Panc1 (cell line): ENCODE results near the gene NUP93. TPM values are rescaled to one million over a fixed set of nuclear protein-coding genes. Genes with fewer than 3 reads are reported as not detected.

Experiments
- ATAC-seq: fragments of 200-7000 bp; cut with Tn5 transposase; 2 replicates; pipeline ENCODE4 v1.9.1; 2020; ENCODE audit warnings: mild to moderate bottlenecking, moderate library complexity
- BruUV-seq: library from RNA; stranded (reverse); fragments of 400-500 nt; replicated peaks from 2 replicates; lab custom pipeline; 2021; lab: Mats Ljungman, UMichigan
- CTCF ChIA-PET: fragments of 300-600 bp; sonication (Branson Sonifier 250); formaldehyde crosslinking; loops from one replicate; lab custom pipeline; 2022; ENCODE audit warnings: antibody characterized with exemption; lab: Charles Lee
- POLR2A ChIA-PET: fragments of 300-600 bp; sonication (Branson Sonifier 250); formaldehyde crosslinking; loops from one replicate; lab custom pipeline; 2022; ENCODE audit warnings: antibody characterized with exemption; lab: Charles Lee
- DNase-seq: peaks from one replicate; pipeline ENCODE4 v3.0.0-alpha.2; 2010; ENCODE audit warnings: low read depth, low spot score
- H3K27ac ChIP-seq: 2 replicates; pipeline ENCODE4 v1.5.1; 2011; ENCODE audit warnings: mild to moderate bottlenecking, low read length, inconsistent platforms
- H3K27me3 ChIP-seq: fragments of 200-500 bp; sonication (Bioruptor generic); 2 replicates; pipeline ENCODE4 v1.6.0; 2014; ENCODE audit warnings: low read length, inconsistent platforms; ENCODE audit not compliant: control insufficient read depth, insufficient read depth
- H3K36me3 ChIP-seq: fragments of 200-500 bp; sonication (Bioruptor generic); 2 replicates; pipeline ENCODE4 v1.5.1; 2014; ENCODE audit warnings: inconsistent platforms, mild to moderate bottlenecking, low read length, moderate library complexity; ENCODE audit not compliant: control insufficient read depth, insufficient read depth
- H3K4me1 ChIP-seq: 2 replicates; pipeline ENCODE4 v1.5.1; 2011; ENCODE audit warnings: inconsistent platforms, mild to moderate bottlenecking, low read length, moderate library complexity; ENCODE audit not compliant: control insufficient read depth, insufficient read depth
- H3K4me3 ChIP-seq, 2 experiments: 2 replicates each; pipeline ENCODE4 v1.5.1; 2011 to 2012; ENCODE audit warnings: low read depth in 2 of 2, low read length in 2 of 2, mild to moderate bottlenecking in 2 of 2, inconsistent platforms in 1 of 2, moderate library complexity in 1 of 2
- H3K9me3 ChIP-seq: fragments of 200-500 bp; sonication (Bioruptor generic); 2 replicates; pipeline ENCODE4 v1.5.1; 2014; ENCODE audit warnings: low read depth, mild to moderate bottlenecking, inconsistent platforms, low read length, moderate library complexity; ENCODE audit not compliant: control insufficient read depth, insufficient read depth
- POLR2AphosphoS5 ChIP-seq: IDR thresholded peaks from 2 replicates; pipeline ENCODE4 v1.6.1; 2012; ENCODE audit warnings: mild to moderate bottlenecking, low read depth, low read length, moderate library complexity
- SIN3A ChIP-seq: IDR thresholded peaks from 2 replicates; pipeline ENCODE4 v1.6.1; 2012; ENCODE audit warnings: low read depth, mild to moderate bottlenecking, low read length, moderate library complexity, borderline replicate concordance; ENCODE audit not compliant: insufficient read depth
- TCF7L2 ChIP-seq: IDR thresholded peaks from 2 replicates; pipeline ENCODE4 v1.6.1; 2011; ENCODE audit warnings: mild to moderate bottlenecking, low read depth, low read length, inconsistent platforms
- in situ Hi-C: cut with HindIII; loops from 2 replicates; pipeline ENCODE4 v1.10.0; 2016; ENCODE audit warnings: low sequenced_read_pairs, low pct_unique_long_range_greater_than_20kb
- intact Hi-C: fragments of 100-400 bp; cut with micrococcal nuclease; formaldehyde crosslinking; loops from one replicate; pipeline ENCODE4 v1.10.0; 2022; ENCODE audit not compliant: unreplicated experiment
- total RNA-seq: library from RNA; stranded (reverse); gene quantifications from one replicate; pipeline ENCODE4 v1.2.1, GENCODE V29; 2021; ENCODE audit not compliant: unreplicated experiment
- TF ChIP-seq, protein P1 (sequence below): fragments of 450-650 bp; IDR thresholded peaks from 2 replicates; pipeline ENCODE4 v1.5.1; 2017; ENCODE audit warnings: mild to moderate bottlenecking
- TF ChIP-seq, protein P2 (sequence below), 2 experiments: IDR thresholded peaks; 2 replicates each; pipeline ENCODE4 v1.6.1; 2011 to 2012; ENCODE audit warnings: low read depth in 2 of 2, control low read depth in 1 of 2, low read length in 1 of 2, mild to moderate bottlenecking in 1 of 2, moderate library complexity in 1 of 2; ENCODE audit not compliant: insufficient read depth in 1 of 2

The NUP93 gene
- total RNA-seq, 1 experiment from 2014 or later, result 88.5 TPM

DNA sequence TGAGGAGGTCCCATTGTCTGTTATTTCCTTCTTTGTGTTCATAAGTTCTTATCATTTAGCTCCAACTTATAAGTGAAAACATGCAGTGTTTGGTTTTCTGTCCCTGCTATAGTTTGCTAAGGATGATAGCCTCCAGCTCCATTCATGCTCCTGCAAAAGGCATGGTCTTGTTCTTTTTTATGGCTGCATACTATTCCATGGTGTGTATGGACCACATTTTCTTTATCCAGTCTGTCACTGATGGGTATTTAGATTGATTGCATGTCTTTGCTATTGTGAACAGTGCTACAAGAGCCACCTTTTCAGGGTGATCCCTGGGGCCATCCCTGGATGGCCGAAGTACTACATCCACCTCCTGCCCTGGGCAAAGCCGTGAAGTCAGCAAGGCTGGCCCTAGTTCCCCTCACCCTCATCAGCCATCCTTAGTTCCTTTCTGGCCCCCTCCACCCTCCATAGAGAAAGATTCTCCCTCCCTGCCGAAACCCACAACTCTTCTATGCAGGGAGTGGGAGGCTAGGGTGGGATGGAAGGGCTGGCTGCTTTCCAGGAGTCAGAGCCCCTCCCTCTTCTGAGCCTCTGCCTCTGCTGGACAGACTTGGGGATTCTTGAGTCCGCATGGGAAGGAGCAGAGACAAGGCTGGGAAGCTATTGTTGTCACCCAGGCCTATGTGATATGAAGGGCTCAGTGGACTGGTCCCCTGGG is 39.4 kb upstream of the NUP93 start:
- no TSS peak for BruUV-seq
- intact Hi-C loops, result no loop called here
- Histone ChIP-seq H3K9me3 (no peaks in the 10 kb centered on the region; the same call in 1 of the 2 replicates), H3K27me3 (no peaks in the 10 kb centered on the region), H3K4me3 (no peak overlapping the region), H3K27ac (no peak overlapping the region), H3K4me1 (no peaks in the 10 kb centered on the region), H3K36me3 (no peaks in the 10 kb centered on the region)
- in situ Hi-C loops, result no loop called here
- no peak for DNase-seq
- CTCF ChIA-PET, result no interaction called here
- no peak for ATAC-seq
- POLR2A ChIA-PET, result interaction anchor here (0.6 kb wide), 1 partner anchor 2000 kb away, joined by 4 read pairs; no protein-coding TSS in a partner anchor
- TF ChIP-seq, protein P1, sequence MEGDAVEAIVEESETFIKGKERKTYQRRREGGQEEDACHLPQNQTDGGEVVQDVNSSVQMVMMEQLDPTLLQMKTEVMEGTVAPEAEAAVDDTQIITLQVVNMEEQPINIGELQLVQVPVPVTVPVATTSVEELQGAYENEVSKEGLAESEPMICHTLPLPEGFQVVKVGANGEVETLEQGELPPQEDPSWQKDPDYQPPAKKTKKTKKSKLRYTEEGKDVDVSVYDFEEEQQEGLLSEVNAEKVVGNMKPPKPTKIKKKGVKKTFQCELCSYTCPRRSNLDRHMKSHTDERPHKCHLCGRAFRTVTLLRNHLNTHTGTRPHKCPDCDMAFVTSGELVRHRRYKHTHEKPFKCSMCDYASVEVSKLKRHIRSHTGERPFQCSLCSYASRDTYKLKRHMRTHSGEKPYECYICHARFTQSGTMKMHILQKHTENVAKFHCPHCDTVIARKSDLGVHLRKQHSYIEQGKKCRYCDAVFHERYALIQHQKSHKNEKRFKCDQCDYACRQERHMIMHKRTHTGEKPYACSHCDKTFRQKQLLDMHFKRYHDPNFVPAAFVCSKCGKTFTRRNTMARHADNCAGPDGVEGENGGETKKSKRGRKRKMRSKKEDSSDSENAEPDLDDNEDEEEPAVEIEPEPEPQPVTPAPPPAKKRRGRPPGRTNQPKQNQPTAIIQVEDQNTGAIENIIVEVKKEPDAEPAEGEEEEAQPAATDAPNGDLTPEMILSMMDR, result no peak
- TF ChIP-seq TCF7L2, result no peak
- no peak for TF ChIP-seq POLR2AphosphoS5
- no peak for TF ChIP-seq SIN3A
- TF ChIP-seq, protein P2, sequence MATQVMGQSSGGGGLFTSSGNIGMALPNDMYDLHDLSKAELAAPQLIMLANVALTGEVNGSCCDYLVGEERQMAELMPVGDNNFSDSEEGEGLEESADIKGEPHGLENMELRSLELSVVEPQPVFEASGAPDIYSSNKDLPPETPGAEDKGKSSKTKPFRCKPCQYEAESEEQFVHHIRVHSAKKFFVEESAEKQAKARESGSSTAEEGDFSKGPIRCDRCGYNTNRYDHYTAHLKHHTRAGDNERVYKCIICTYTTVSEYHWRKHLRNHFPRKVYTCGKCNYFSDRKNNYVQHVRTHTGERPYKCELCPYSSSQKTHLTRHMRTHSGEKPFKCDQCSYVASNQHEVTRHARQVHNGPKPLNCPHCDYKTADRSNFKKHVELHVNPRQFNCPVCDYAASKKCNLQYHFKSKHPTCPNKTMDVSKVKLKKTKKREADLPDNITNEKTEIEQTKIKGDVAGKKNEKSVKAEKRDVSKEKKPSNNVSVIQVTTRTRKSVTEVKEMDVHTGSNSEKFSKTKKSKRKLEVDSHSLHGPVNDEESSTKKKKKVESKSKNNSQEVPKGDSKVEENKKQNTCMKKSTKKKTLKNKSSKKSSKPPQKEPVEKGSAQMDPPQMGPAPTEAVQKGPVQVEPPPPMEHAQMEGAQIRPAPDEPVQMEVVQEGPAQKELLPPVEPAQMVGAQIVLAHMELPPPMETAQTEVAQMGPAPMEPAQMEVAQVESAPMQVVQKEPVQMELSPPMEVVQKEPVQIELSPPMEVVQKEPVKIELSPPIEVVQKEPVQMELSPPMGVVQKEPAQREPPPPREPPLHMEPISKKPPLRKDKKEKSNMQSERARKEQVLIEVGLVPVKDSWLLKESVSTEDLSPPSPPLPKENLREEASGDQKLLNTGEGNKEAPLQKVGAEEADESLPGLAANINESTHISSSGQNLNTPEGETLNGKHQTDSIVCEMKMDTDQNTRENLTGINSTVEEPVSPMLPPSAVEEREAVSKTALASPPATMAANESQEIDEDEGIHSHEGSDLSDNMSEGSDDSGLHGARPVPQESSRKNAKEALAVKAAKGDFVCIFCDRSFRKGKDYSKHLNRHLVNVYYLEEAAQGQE (IDR thresholded peaks at IDR 0.05; ENCODE audit: insufficient read depth in 1 of 2, low read depth in 2 of 2, low read length in 1 of 2), result no peak

DNA sequence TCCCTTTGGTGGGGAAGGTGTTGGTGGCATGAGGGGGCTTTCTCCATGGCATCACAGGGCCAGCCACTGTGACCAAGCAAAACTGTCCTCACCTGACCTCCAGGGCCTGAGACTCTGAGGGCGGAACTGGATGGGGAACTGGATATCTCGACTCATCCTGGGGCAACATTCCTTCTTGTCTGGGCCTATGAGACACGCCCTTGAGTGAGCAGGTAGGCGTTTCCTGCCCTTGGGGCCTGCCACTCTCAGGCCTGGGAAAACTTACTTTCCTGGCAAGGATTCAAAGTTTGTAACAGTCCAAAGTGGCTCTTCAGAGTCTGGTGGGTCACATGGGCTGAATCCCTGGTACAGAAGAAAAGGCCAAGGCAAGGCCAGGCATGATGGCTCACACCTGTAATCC is 38.0 kb upstream of the NUP93 start:
- no TSS peak for BruUV-seq
- H3K27ac ChIP-seq, result no peak overlapping the region
- intact Hi-C loops, result no loop called here
- no peak overlapping the region for H3K4me3 ChIP-seq
- no peak for DNase-seq
- TF ChIP-seq TCF7L2, result no peak
- no peak for TF ChIP-seq POLR2AphosphoS5
- TF ChIP-seq, protein P2 (IDR thresholded peaks at IDR 0.05; ENCODE audit: insufficient read depth in 1 of 2, low read depth in 2 of 2, low read length in 1 of 2), result no peak
- in situ Hi-C loops, result no loop called here
- H3K36me3 ChIP-seq, result no peaks in the 10 kb centered on the region
- CTCF ChIA-PET, result no interaction called here
- no peaks in the 10 kb centered on the region for H3K27me3 ChIP-seq
- no peaks in the 10 kb centered on the region for H3K4me1 ChIP-seq
- no peaks in the 10 kb centered on the region for H3K9me3 ChIP-seq
- POLR2A ChIA-PET, result no interaction called here
- no peak for ATAC-seq
